GM12875 (cell line): ENCODE results near the gene SERPINE1.
"Not testable (repeated sequence)": the region's sequence is repeated elsewhere in the genome, so short reads cannot be mapped to it uniquely, and the experiment has no call there.

Experiments used
- H3K4me3 ChIP-seq: one replicate; pipeline ENCODE4 v1.5.1; 2011; ENCODE audit warnings: low read depth, low read length, control low read depth
- TF ChIP-seq, protein P1 (sequence below): IDR thresholded peaks from 2 replicates; pipeline ENCODE4 v1.5.1; 2011; ENCODE audit warnings: low read depth, mild to moderate bottlenecking, control low read depth, inconsistent platforms, low read length, moderate library complexity, borderline replicate concordance; ENCODE audit not compliant: insufficient read depth

SERPINE1 gene

DNA sequence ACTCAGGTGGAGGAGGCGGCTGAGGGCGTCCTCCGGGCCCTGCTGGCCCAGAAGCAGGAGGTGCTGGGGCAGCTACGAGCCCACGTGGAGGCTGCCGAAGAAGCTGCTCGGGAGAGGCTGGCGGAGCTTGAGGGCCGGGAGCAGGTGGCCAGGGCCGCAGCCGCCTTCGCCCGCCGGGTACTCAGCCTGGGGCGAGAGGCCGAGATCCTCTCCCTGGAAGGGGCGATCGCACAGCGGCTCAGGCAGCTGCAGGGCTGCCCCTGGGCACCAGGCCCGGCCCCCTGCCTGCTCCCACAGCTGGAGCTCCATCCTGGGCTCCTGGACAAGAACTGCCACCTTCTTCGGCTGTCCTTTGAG, 38.9 kb upstream of the SERPINE1 start:
- no peak overlapping the region for H3K4me3 ChIP-seq
- TF ChIP-seq, protein P1, sequence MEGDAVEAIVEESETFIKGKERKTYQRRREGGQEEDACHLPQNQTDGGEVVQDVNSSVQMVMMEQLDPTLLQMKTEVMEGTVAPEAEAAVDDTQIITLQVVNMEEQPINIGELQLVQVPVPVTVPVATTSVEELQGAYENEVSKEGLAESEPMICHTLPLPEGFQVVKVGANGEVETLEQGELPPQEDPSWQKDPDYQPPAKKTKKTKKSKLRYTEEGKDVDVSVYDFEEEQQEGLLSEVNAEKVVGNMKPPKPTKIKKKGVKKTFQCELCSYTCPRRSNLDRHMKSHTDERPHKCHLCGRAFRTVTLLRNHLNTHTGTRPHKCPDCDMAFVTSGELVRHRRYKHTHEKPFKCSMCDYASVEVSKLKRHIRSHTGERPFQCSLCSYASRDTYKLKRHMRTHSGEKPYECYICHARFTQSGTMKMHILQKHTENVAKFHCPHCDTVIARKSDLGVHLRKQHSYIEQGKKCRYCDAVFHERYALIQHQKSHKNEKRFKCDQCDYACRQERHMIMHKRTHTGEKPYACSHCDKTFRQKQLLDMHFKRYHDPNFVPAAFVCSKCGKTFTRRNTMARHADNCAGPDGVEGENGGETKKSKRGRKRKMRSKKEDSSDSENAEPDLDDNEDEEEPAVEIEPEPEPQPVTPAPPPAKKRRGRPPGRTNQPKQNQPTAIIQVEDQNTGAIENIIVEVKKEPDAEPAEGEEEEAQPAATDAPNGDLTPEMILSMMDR: no peak

DNA sequence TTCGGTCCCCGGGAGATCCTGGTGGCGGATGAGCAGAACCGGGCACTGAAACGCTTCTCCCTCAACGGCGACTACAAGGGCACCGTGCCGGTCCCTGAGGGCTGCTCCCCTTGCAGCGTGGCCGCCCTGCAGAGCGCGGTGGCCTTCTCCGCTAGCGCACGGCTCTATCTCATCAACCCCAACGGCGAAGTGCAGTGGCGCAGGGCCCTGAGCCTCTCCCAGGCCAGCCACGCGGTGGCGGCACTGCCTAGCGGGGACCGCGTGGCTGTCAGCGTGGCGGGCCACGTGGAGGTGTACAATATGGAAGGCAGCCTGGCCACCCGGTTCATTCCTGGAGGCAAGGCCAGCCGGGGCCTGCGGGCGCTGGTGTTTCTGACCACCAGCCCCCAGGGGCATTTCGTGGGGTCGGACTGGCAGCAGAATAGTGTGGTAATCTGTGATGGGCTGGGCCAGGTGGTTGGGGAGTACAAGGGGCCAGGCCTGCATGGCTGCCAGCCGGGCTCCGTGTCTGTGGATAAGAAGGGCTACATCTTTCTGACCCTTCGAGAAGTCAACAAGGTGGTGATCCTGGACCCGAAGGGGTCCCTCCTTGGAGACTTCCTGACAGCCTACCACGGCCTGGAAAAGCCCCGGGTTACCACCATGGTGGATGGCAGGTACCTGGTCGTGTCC, 37.9 kb upstream of the SERPINE1 start:
- TF ChIP-seq, protein P1: no peak
- H3K4me3 ChIP-seq: no peak overlapping the region

DNA sequence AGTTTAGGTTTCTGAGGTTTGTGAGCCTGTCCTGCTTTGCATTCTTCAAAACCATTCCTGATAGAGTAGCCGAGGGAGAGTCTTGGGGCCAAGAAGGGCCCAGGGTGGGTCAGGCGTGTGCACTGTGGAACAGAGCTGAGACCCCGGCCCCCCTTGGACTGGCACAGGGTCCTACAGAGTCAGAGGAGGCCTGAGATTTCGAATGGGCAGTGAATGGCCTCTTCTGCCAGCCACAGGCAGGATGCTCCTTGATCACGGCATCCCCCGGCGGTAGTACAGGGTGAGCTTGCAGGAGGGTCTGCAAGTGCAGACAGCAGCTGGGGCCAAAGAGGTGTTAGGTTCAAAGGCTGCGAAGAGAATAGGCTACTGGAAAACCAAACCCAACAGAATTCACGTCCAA, 37.0 kb upstream of the SERPINE1 start:
- TF ChIP-seq, protein P1: no peak
- H3K4me3 ChIP-seq: no peak overlapping the region

DNA sequence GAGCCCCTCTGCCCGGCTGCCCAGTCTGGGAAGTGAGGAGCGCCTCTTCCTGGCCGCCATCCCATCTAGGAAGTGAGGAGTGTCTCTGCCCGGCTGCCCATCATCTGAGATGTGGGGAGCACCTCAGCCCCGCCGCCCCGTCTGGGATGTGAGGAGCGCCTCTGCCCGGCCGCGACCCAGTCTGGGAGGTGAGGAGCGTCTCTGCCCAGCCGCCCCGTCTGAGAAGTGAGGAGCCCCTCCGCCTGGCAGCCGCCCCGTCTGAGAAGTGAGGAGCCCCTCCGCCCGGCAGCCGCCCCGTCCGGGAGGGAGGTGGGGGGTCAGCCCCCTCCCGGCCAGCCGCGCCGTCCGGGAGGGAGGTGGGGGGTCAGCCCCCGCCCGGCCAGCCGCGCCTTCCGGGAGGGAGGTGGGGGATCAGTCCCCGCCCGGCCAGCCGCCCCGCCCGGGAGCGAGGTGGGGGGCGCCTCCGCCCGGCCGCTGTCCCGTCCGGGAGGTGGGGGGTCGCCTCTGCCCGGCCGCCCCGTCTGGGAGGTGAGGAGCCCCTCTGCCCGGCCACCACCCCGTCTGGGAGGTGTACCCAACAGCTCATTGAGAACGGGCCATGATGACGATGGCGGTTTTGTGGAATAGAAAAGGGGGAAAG, 34.5 kb upstream of the SERPINE1 start:
- H3K4me3 ChIP-seq: not testable (repeated sequence)

DNA sequence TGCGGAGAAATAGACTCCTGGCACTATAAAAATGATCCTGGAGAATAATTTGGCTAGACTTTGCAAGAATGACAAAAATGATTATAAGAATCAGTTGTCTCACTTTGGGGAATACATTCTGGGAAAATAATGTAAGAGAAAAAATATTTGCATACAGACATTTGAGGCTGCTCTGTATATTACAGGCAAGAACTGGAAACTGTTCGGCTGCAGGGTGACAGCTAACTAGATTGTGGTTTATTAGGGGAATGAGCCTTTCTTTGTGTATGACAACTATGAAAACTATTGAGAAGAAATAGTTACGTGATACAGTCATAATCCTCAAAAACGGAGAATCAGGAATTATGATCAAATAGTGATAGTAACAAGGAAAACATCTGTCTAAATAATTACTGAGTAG, 33.0 kb upstream of the SERPINE1 start:
- H3K4me3 ChIP-seq: no peak overlapping the region
- TF ChIP-seq, protein P1: no peak

DNA sequence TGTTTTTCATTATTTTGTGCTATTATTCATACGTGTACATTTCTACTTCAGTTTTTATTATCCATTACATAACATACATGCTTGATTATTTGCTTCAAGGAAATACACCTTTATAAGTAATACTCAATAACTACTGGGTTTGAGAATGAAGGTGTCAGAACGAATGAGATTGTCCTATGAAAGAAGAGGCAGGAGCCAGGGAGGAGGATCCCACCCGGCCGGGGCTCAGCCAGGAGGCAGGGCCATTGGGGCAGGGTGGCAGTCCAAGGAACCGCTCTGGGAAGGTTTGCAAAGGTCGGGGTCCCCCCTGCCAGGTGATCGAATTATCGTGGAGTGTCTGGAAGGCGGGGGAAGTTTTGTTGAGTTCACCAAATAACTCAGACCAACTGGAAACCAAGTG, 32.5 kb upstream of the SERPINE1 start:
- TF ChIP-seq, protein P1: no peak
- H3K4me3 ChIP-seq: no peak overlapping the region

DNA sequence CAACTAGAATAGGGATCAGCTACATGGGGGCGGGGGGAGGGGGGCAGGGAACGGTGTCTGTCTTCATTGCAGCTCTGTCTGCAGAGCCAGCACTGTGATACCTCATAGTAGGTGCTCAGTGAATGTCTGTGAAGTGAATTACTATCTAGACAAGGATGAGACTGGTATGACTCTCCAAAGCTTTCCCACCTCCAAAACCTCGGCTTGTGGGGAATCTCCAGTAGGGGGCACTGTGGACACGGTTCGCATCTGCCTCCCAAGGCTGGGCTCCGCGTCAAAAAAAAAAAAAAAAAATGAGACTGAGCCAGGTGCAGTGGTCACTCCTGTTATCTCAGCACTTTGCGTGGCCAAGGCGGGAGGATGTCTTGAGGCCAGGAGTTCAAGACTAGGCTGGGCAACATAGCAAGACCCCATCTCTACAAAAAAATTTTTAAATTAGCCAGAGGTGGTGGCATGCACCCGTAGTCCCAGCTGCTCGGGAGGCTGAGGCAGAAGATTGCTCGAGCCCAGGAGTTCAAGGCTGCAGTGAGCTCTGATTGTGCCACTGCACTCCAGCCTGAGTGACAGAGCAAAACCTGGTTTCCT, 32.0 kb upstream of the SERPINE1 start:
- no peak overlapping the region for H3K4me3 ChIP-seq
- TF ChIP-seq, protein P1: peak; percentile 65
